Left cardiac atrium (tissue), 4 donors: ENCODE data around the gene DOCK11. TPM values are rescaled to one million over a fixed set of nuclear protein-coding genes. Genes with fewer than 3 reads are reported as not detected.
"Not testable (repeated sequence)": the region's sequence is repeated elsewhere in the genome, so short reads cannot be mapped to it uniquely, and the experiment has no call there.

ENCODE experiments used
- ATAC-seq, 2 donors: fragments of 200-7000 bp; cut with Tn5 transposase; one replicate each; pipeline ENCODE4 v1.9.1; 2020; ENCODE audit warnings: mild to moderate bottlenecking in 2 of 2, moderate library complexity in 2 of 2
- DNase-seq: peaks from one replicate; pipeline ENCODE4 v3.0.0-alpha.2; 2020
- intact Hi-C, 2 donors: fragments of 100-400 bp; cut with DNase I; formaldehyde crosslinking; loops; one replicate each; pipeline versions ENCODE4 v1.14.1 to v1.15.1; 2022 to 2023
- total RNA-seq, 2 donors: library from RNA; stranded (reverse); fragmentation: NEBNext Ultra II Directional; extraction: Animal tissue kit (Norgen Biotek cat#: 25700); gene quantifications; one replicate each; pipeline ENCODE4 v1.2.1, GENCODE V29; 2021
- donor health status: DM: no; HTN: yes; CAD: no.
- donor health status: DM: no; HTN: yes; CAD: no; lungs with severe emphysema.
- donor health status: DM: yes; HTN: yes; CAD: no.
- donor health status: Dilated cardiomyopathy.

The DOCK11 gene
- total RNA-seq, 2 donors from 2014 or later: 15.8 to 22.1 TPM

- intact Hi-C loops: no loop called here
- no peak for ATAC-seq
- DNase-seq: no peak
These were observed 164.5 kb downstream of the DOCK11 start for GRCh38 chrX:118660085-118660484.

- intact Hi-C loops: no loop called here
- no peak for DNase-seq
- no peak for ATAC-seq
These were observed 169.6 kb downstream of the DOCK11 start for GRCh38 chrX:118665204-118665603.

GRCh38 chrX:118666521-118666920, 170.9 kb downstream of the DOCK11 start:
- ATAC-seq (no peak), DNase-seq (no peak)
- intact Hi-C loops: no loop called here

GRCh38 chrX:118669435-118669834, 173.8 kb downstream of the DOCK11 start:
- no peak for ATAC-seq
- DNase-seq: no peak
- intact Hi-C loops: no loop called here

- ATAC-seq (no peak), DNase-seq (no peak)
- intact Hi-C loops: no loop called here
These were observed 179.8 kb downstream of the DOCK11 start for GRCh38 chrX:118675326-118675965.

- intact Hi-C loops: no loop called here
- DNase-seq (no peak), ATAC-seq (no peak)
These were observed 180.3 kb downstream of the DOCK11 start for GRCh38 chrX:118675966-118676349.

GRCh38 chrX:118677318-118677717, 181.7 kb downstream of the DOCK11 start:
- ATAC-seq: no peak
- intact Hi-C loops: no loop called here
- no peak for DNase-seq

- intact Hi-C loops: no loop called here
These were observed 183.7 kb downstream of the DOCK11 start for GRCh38 chrX:118679290-118679689.

GRCh38 chrX:118682258-118683014, 186.8 kb downstream of the DOCK11 start:
- no peak for ATAC-seq
- no peak for DNase-seq
- intact Hi-C loops: no loop called here

More at GRCh38 chrX:118679290-118679689, 183.7 kb downstream of the DOCK11 start:
- no peak for DNase-seq
- no peak for ATAC-seq

- ATAC-seq: no peak
- intact Hi-C loops: no loop called here
- no peak for DNase-seq
These were observed 189.8 kb downstream of the DOCK11 start for GRCh38 chrX:118685393-118685792.

- DNase-seq (no peak), ATAC-seq (no peak)
- intact Hi-C loops: no loop called here
These were observed 193.3 kb downstream of the DOCK11 start for GRCh38 chrX:118688935-118689334.

GRCh38 chrX:118693843-118694242, 198.2 kb downstream of the DOCK11 start:
- ATAC-seq: no peak
- DNase-seq: no peak
- intact Hi-C loops: no loop called here

GRCh38 chrX:118694638-118695037, 199.0 kb downstream of the DOCK11 start:
- DNase-seq (no peak), ATAC-seq (no peak)
- intact Hi-C loops: no loop called here

- intact Hi-C loops: no loop called here
- ATAC-seq (peak; percentile 38 to 55), DNase-seq (no peak)
These were observed 203.0 kb downstream of the DOCK11 start for GRCh38 chrX:118698516-118699170.

- intact Hi-C loops: no loop called here
- DNase-seq (no peak), ATAC-seq (no peak)
These were observed 207.1 kb downstream of the DOCK11 start for GRCh38 chrX:118702741-118703140.

- ATAC-seq: no peak
- intact Hi-C loops: no loop called here
- no peak for DNase-seq
These were observed 211.1 kb downstream of the DOCK11 start for GRCh38 chrX:118706681-118707080.

- intact Hi-C loops: no loop called here
- ATAC-seq (no peak), DNase-seq (no peak)
These were observed 218.9 kb downstream of the DOCK11 start for GRCh38 chrX:118714521-118714920.

GRCh38 chrX:118715917-118716316, 220.3 kb downstream of the DOCK11 start:
- ATAC-seq, intact Hi-C loops, DNase-seq: not testable (repeated sequence)

GRCh38 chrX:118716833-118717232, 221.2 kb downstream of the DOCK11 start:
- ATAC-seq, intact Hi-C loops, DNase-seq: not testable (repeated sequence)

- ATAC-seq: peak in 1 of 2 donors; percentile 61
- intact Hi-C loops: no loop called here
These were observed 222.2 kb downstream of the DOCK11 start for GRCh38 chrX:118717678-118718391.

More at GRCh38 chrX:118717678-118718391, 222.2 kb downstream of the DOCK11 start:
- no peak for DNase-seq
